GM23338 (cell line): ENCODE data around the gene CAPN15. TPM values are rescaled to one million over a fixed set of nuclear protein-coding genes. Genes with fewer than 3 reads are reported as not detected.
A peak's percentile ranks its signal among the peaks of the same experiment; 100 is the strongest.

Experiments used
- ATAC-seq: fragments of 200-7000 bp; cut with Tn5 transposase; 3 replicates; pipeline ENCODE4 v1.9.1; 2020
- DNase-seq: peaks from one replicate; pipeline ENCODE4 v3.0.0-alpha.2; 2015; ENCODE audit warnings: low spot score
- H2AFZ ChIP-seq: fragments of 200-600 bp; sonication (generic); 2 replicates; pipeline ENCODE4 v1.8.0; 2016; ENCODE audit warnings: antibody characterized with exemption, mild to moderate bottlenecking, moderate library complexity
- H3F3A ChIP-seq: fragments of 200-600 bp; sonication (generic); replicated peaks from 2 replicates; pipeline ENCODE4 v1.8.0; 2017; ENCODE audit warnings: antibody characterized with exemption, mixed run types, low read depth
- H3K27ac ChIP-seq: fragments of 200-600 bp; sonication (generic); 2 replicates; pipeline ENCODE4 v1.6.1; 2016; ENCODE audit warnings: low read depth
- H3K27me3 ChIP-seq: fragments of 200-600 bp; sonication (generic); 2 replicates; pipeline ENCODE4 v1.8.0; 2016; ENCODE audit warnings: mild to moderate bottlenecking, mixed run types, moderate library complexity; ENCODE audit not compliant: insufficient read depth
- H3K36me3 ChIP-seq: fragments of 200-600 bp; sonication (generic); 2 replicates; pipeline ENCODE4 v1.8.0; 2016; ENCODE audit warnings: mild to moderate bottlenecking; ENCODE audit not compliant: insufficient read depth
- H3K4me1 ChIP-seq: fragments of 200-600 bp; sonication (generic); 2 replicates; pipeline ENCODE4 v1.8.0; 2016; ENCODE audit warnings: mild to moderate bottlenecking, moderate library complexity; ENCODE audit not compliant: insufficient read depth
- H3K4me2 ChIP-seq: fragments of 200-600 bp; sonication (generic); 2 replicates; pipeline ENCODE4 v1.7.1; 2017; ENCODE audit warnings: mixed run types
- H3K4me3 ChIP-seq: fragments of 200-600 bp; sonication (generic); 2 replicates; pipeline ENCODE4 v1.6.1; 2016; ENCODE audit warnings: mixed run types
- H3K79me2 ChIP-seq: fragments of 200-600 bp; sonication (generic); replicated peaks from 2 replicates; pipeline ENCODE4 v1.8.0; 2017; ENCODE audit warnings: mild to moderate bottlenecking; ENCODE audit not compliant: insufficient read depth
- H3K9me2 ChIP-seq: fragments of 200-600 bp; sonication (generic); 2 replicates; pipeline ENCODE4 v1.8.0; 2017; ENCODE audit not compliant: insufficient read depth
- H4K20me1 ChIP-seq: fragments of 200-600 bp; sonication (generic); replicated peaks from 2 replicates; pipeline ENCODE4 v1.8.0; 2017; ENCODE audit warnings: mild to moderate bottlenecking; ENCODE audit not compliant: insufficient read depth
- H3K27ac Mint-ChIP-seq: 2 replicates; pipeline ENCODE4 v1.8.0; 2020; ENCODE audit warnings: inconsistent platforms, mild to moderate bottlenecking, moderate library complexity, mixed read lengths
- H3K27me3 Mint-ChIP-seq: 3 replicates; pipeline ENCODE4 v1.8.0; 2022; ENCODE audit warnings: low read depth, mild to moderate bottlenecking, moderate library complexity, mixed read lengths, inconsistent platforms; ENCODE audit not compliant: insufficient read depth, poor library complexity
- H3K36me3 Mint-ChIP-seq: 3 replicates; pipeline ENCODE4 v1.8.0; 2021; ENCODE audit warnings: low read depth, mild to moderate bottlenecking, inconsistent platforms, moderate library complexity, mixed read lengths
- H3K4me1 Mint-ChIP-seq: 3 replicates; pipeline ENCODE4 v1.8.0; 2020; ENCODE audit warnings: mild to moderate bottlenecking, inconsistent platforms, mixed read lengths
- H3K4me3 Mint-ChIP-seq: 3 replicates; pipeline ENCODE4 v1.8.0; 2021; ENCODE audit warnings: moderate library complexity, mild to moderate bottlenecking, inconsistent platforms, mixed read lengths
- H3K9me3 Mint-ChIP-seq: 3 replicates; pipeline ENCODE4 v1.8.0; 2020; ENCODE audit warnings: moderate library complexity, mild to moderate bottlenecking, inconsistent platforms, mixed read lengths
- CREB1 ChIP-seq: fragments of 250-450 bp; sonication (Bioruptor Pico); IDR thresholded peaks from 2 replicates; pipeline ENCODE4 v1.5.0; 2020; ENCODE audit warnings: low read depth, mild to moderate bottlenecking, moderate library complexity
- EZH2 ChIP-seq: fragments of 200-600 bp; sonication (generic); IDR thresholded peaks from one replicate; pipeline ENCODE4 v1.8.0; 2017; ENCODE audit warnings: antibody characterized with exemption, mild to moderate bottlenecking, low read depth; ENCODE audit not compliant: unreplicated experiment
- EZH2phosphoT487 ChIP-seq: fragments of 200-600 bp; sonication (generic); IDR thresholded peaks from one replicate; pipeline ENCODE4 v1.8.1; 2018; ENCODE audit warnings: antibody characterized with exemption; ENCODE audit not compliant: unreplicated experiment
- JUNB ChIP-seq: IDR thresholded peaks from one replicate; pipeline ENCODE4 v1.6.1; 2016; ENCODE audit warnings: antibody characterized with exemption; ENCODE audit not compliant: unreplicated experiment
- POLR2AphosphoS5 ChIP-seq: IDR thresholded peaks from 2 replicates; pipeline ENCODE4 v1.6.1; 2016; ENCODE audit warnings: antibody characterized with exemption, low read depth
- STAT1 ChIP-seq: IDR thresholded peaks from one replicate; pipeline ENCODE4 v1.6.1; 2016; ENCODE audit warnings: antibody characterized with exemption; ENCODE audit not compliant: unreplicated experiment
- ZNF114 ChIP-seq: fragments of 250-450 bp; sonication (Bioruptor Pico); IDR thresholded peaks from 2 replicates; pipeline ENCODE4 v1.5.0; 2020; ENCODE audit warnings: mild to moderate bottlenecking, moderate library complexity
- ZNF331 ChIP-seq: fragments of 250-450 bp; sonication (Bioruptor Pico); IDR thresholded peaks from 2 replicates; pipeline ENCODE4 v1.5.0; 2020; ENCODE audit warnings: low read depth, mild to moderate bottlenecking, moderate library complexity
- polyA plus RNA-seq: library from polyadenylated mRNA; unstranded; fragments of >200 nt; fragmentation: Nextera tagmentation; extraction: Ambion mirVana; gene quantifications from 2 replicates; pipeline ENCODE4 v1.2.1, GENCODE V29; 2016
- total RNA-seq: library from RNA; depleted of rRNA; stranded (reverse); fragments of >200 nt; shearing (Covaris generic); gene quantifications from 2 replicates; pipeline ENCODE4 v1.2.3, GENCODE V29; 2014
- TF ChIP-seq, protein P1 (sequence below), 2 experiments: fragments of 200-600 bp in 1 of 2; sonication (generic) in 1 of 2; conservative IDR thresholded peaks; 2 replicates each; pipeline versions ENCODE4 v1.5.1 to v1.6.1; 2016 to 2017; ENCODE audit warnings: antibody characterized with exemption in 2 of 2, low read depth in 2 of 2, mild to moderate bottlenecking in 2 of 2, moderate library complexity in 1 of 2

The CAPN15 gene
- total and polyA plus RNA-seq, 2 experiments from 2014 or later, result 27.3 to 164 TPM

DNA sequence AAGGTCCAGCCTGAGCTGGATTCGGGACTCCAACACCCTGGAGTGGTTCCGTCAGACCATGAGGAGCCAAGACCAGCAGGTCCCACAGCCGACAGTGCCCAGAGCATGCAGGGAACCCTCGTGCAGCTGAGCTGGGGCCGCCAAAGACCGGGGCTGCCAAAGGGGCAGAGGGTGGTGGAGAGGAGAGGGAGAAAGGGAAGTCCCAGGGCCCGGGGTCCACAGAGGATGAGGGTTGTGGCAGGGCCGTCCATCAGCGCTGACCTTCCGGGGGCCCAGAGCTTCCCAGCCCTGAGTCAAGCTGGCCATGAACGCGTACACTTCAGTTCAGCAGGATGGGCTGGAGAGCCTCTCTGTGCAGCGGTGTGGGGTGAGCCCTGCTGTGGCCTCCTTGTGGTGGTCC is 6.7 kb upstream of the CAPN15 start:
- H3K27ac ChIP-seq, result no peak overlapping the region
- H3K36me3 ChIP-seq, result no peaks in the 10 kb centered on the region
- Mint-ChIP-seq H3K27ac (no peak overlapping the region), H3K4me3 (no peak overlapping the region), H3K9me3 (no peaks in the 10 kb centered on the region; the same call in 2 of the 3 replicates), H3K27me3 (peaks cover 15% of the 10 kb centered on the region), H3K4me1 (peaks cover 8% of the 10 kb centered on the region), H3K36me3 (peaks cover 13% of the 10 kb centered on the region)
- DNase-seq (no peak), ATAC-seq (no peak; the same call in 2 of the 3 replicates)
- H2AFZ ChIP-seq, result no peak overlapping the region
- H3K4me2 ChIP-seq, result no peak overlapping the region
- H3K9me2 ChIP-seq, result no peaks in the 10 kb centered on the region
- H3F3A ChIP-seq, result no peaks in the 10 kb centered on the region
- H3K79me2 ChIP-seq, result no peaks in the 10 kb centered on the region
- no peak overlapping the region for H3K4me3 ChIP-seq
- no peaks in the 10 kb centered on the region for H3K4me1 ChIP-seq
- H4K20me1 ChIP-seq, result peaks cover 2% of the 10 kb centered on the region; the same call in 1 of the 2 replicates
- TF ChIP-seq EZH2phosphoT487 (no peak), JUNB (no peak), POLR2AphosphoS5 (no peak), ZNF114 (CRISPR knock-in tag) (no peak), CREB1 (CRISPR knock-in tag) (no peak), STAT1 (no peak)
- H3K27me3 ChIP-seq, result no peaks in the 10 kb centered on the region

DNA sequence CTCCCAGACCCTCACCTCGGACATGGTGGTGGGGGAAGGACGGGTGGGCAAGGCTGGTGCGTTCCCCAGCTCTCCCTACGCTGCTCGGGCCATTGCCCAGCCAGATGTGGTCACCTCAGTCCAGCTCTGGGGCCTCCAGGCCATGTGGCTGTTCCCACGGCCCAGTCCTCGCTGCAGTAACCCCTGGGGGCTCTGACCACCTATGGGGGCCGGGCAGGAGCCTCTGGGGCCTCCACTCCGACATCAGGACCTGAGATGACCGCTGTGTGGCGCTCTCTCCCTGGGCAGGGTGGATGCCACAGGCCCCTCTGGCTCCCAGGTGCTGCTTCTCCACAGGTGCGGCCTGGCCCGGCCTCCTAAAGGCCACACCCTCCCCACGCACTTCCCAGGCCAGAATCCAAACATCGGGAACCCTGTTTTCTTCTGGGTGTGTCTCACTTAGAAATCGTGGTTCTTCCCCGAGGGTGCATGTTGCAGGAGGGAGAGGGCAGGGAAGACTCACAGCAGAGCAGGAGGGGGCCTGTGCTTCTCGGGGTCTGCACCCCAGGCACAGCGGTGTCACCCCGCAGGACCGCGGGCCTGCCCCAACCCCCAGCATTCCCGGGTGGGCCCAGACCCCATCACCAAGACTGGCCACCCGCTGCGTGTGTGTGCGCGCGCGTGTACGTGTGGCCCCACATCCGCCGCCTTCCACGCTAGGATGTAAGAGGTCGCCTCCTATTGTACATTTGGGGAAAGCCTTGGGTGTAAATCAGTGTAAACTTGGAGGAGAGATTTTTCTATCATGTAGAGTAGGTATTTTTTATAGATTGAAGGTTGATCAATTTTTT is 5.9 kb upstream of the CAPN15 start:
- Mint-ChIP-seq H3K27ac (no peak overlapping the region), H3K36me3 (peaks cover 11% of the 10 kb centered on the region)

More for the DNA sequence above, 5.9 kb upstream of the CAPN15 start:
- Mint-ChIP-seq H3K27me3 (peaks cover 19% of the 10 kb centered on the region), H3K9me3 (no peaks in the 10 kb centered on the region; the same call in 2 of the 3 replicates), H3K4me3 (no peak overlapping the region), H3K4me1 (peaks cover 10% of the 10 kb centered on the region)
- Histone ChIP-seq H4K20me1 (peaks cover 3% of the 10 kb centered on the region; the same call in 1 of the 2 replicates), H2AFZ (no peak overlapping the region), H3F3A (0 out of 2 replicates have a peak, but pooled peaks cover 4% of the 10 kb centered on the region), H3K4me1 (peaks cover 6% of the 10 kb centered on the region; the same call in 1 of the 2 replicates), H3K27me3 (no peaks in the 10 kb centered on the region), H3K27ac (no peak overlapping the region), H3K36me3 (no peaks in the 10 kb centered on the region), H3K79me2 (peaks cover 5% of the 10 kb centered on the region; the same call in 1 of the 2 replicates), H3K9me2 (no peaks in the 10 kb centered on the region), H3K4me3 (no peak overlapping the region), H3K4me2 (no peak overlapping the region)
- DNase-seq (peak; percentile 91), ATAC-seq (peak; percentile 85)
- no peak for TF ChIP-seq EZH2
- no peak for TF ChIP-seq ZNF331 (CRISPR knock-in tag)
- TF ChIP-seq POLR2AphosphoS5, result no peak
- TF ChIP-seq STAT1, result no peak
- TF ChIP-seq, protein P1, sequence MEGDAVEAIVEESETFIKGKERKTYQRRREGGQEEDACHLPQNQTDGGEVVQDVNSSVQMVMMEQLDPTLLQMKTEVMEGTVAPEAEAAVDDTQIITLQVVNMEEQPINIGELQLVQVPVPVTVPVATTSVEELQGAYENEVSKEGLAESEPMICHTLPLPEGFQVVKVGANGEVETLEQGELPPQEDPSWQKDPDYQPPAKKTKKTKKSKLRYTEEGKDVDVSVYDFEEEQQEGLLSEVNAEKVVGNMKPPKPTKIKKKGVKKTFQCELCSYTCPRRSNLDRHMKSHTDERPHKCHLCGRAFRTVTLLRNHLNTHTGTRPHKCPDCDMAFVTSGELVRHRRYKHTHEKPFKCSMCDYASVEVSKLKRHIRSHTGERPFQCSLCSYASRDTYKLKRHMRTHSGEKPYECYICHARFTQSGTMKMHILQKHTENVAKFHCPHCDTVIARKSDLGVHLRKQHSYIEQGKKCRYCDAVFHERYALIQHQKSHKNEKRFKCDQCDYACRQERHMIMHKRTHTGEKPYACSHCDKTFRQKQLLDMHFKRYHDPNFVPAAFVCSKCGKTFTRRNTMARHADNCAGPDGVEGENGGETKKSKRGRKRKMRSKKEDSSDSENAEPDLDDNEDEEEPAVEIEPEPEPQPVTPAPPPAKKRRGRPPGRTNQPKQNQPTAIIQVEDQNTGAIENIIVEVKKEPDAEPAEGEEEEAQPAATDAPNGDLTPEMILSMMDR (conservative IDR thresholded peaks at IDR 0.05; ENCODE audit: low read depth in 2 of 2), result peak; percentile 69 to 89
- TF ChIP-seq EZH2phosphoT487, result no peak
- TF ChIP-seq JUNB, result no peak
